NB4 (cell line): ENCODE data around the gene PIGM.

Experiments
- DNase-seq: peaks from one replicate; pipeline ENCODE4 v3.0.0; 2010; ENCODE audit warnings: low read depth
- H3K4me3 ChIP-seq: one replicate; pipeline ENCODE4 v1.5.1; 2011; ENCODE audit warnings: mild to moderate bottlenecking, low read depth, low read length, moderate library complexity
- CTCF ChIP-seq: IDR thresholded peaks from one replicate; pipeline ENCODE4 v1.5.1; 2012; ENCODE audit warnings: low read depth, low read length
- MYC ChIP-seq: IDR thresholded peaks from 2 replicates; pipeline ENCODE4 v1.6.1; 2011; ENCODE audit warnings: low read depth, low read length
- POLR2A ChIP-seq: IDR thresholded peaks from 2 replicates; pipeline ENCODE4 v1.6.1; 2011; ENCODE audit warnings: mild to moderate bottlenecking; ENCODE audit not compliant: insufficient read length; ENCODE audit errors: extremely low read depth
- TF ChIP-seq, protein P1 (sequence below): IDR thresholded peaks from 2 replicates; pipeline ENCODE4 v1.6.1; 2011; ENCODE audit warnings: low read depth, low read length

PIGM gene

GRCh38 chr1:160004425-160004824 is 27.4 kb downstream of the PIGM start:
- H3K4me3 ChIP-seq, result no peak overlapping the region
- no peak for TF ChIP-seq POLR2A
- no peak for TF ChIP-seq CTCF
- no peak for TF ChIP-seq MYC
- TF ChIP-seq, protein P1, sequence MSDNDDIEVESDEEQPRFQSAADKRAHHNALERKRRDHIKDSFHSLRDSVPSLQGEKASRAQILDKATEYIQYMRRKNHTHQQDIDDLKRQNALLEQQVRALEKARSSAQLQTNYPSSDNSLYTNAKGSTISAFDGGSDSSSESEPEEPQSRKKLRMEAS, result no peak
- DNase-seq, result no peak

DNA sequence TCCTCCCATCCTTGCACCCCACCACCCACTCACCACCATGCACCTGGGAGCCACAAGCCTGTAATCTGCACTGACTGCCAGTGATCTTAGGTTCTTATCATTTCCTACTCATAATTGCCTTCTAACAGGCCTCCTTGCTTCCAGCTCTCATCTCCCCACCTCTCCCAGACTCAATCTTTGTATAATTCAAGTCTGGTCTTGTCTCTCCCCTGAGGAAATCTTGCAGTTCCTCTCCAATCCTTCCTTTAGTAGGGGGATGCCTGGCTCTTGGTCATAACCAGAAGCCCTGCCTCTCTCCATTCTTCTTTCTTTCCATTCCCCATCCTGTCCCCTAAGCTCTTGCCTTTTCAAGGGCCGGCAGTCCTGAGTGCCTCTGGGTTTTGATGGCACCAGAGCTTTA is 27.8 kb downstream of the PIGM start:
- no peak overlapping the region for H3K4me3 ChIP-seq
- no peak for TF ChIP-seq POLR2A
- TF ChIP-seq CTCF, result no peak
- TF ChIP-seq, protein P1, result no peak
- no peak for TF ChIP-seq MYC
- DNase-seq, result no peak

GRCh38 chr1:160001440-160001839 is 30.4 kb downstream of the PIGM start:
- no peak for DNase-seq
- TF ChIP-seq CTCF, result no peak
- TF ChIP-seq, protein P1, result no peak
- TF ChIP-seq MYC, result no peak
- no peak for TF ChIP-seq POLR2A
- no peak overlapping the region for H3K4me3 ChIP-seq

DNA sequence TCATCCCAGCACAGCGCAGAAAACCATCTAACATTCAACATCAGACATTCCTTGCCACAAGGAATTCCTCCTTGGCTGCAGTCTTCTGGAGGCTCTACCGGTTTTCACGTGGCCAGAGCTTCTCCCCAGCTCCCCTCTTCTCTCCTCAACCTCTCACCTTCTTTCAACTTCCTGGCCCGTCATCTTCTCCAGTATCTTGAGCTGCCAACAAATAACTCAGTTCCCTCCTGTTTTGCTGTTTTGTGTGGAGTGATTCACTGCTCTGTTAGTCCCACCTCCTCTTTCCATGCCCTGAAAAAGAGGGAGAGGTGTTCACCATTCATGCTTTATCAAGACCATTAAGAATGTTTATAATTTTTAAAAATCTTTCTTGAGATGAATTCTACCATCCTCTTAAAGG is 32.6 kb downstream of the PIGM start:
- H3K4me3 ChIP-seq, result no peak overlapping the region
- DNase-seq, result no peak
- TF ChIP-seq CTCF (no peak), MYC (no peak)

DNA sequence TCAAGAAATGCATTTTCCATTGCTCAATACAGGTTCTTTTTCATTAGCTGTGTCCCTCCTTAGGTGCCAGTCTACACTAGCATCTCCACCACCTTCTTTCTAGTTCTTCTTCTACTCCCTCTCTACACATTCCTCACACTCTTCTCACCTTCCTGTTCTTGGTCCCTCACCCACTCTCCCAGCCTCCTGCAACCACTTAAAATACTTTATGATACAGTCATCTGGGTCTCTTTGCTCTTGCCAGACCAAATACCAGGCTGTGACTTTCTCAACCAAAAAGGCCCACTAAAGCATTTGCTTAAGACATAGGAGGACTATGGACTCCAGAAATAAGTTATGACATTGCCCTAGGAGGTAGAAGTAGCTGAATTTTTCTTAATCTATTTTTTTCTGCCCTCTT is 35.1 kb downstream of the PIGM start:
- no peak overlapping the region for H3K4me3 ChIP-seq
- TF ChIP-seq CTCF, result no peak
- TF ChIP-seq POLR2A, result no peak
- TF ChIP-seq, protein P1, result no peak
- no peak for TF ChIP-seq MYC
- no peak for DNase-seq

DNA sequence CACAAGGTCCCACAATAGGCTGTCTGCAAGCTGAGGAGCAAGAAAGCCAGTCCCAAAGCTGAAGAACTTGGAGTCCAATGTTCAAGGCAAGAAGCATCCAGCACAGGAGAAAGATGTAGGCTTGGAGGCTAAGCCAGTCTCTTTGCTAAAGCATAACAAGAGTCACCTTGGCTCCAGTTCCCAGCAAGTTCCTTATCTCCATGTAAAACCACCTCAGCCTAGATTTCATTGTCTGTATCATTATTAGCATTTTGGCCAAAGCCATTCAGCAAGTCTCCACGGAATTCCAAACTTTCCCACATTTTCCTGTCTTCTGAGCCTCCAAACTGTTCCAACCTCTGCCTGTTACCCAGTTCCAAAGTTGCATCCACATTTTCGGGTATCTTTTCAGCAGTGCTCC is 36.9 kb downstream of the PIGM start:
- TF ChIP-seq MYC (no peak), POLR2A (no peak), CTCF (no peak)
- TF ChIP-seq, protein P1, result no peak
- no peak for DNase-seq
- no peak overlapping the region for H3K4me3 ChIP-seq
